HepG2 (cell line): ENCODE measurements around the gene ARHGEF40. TPM values are rescaled to one million over a fixed set of nuclear protein-coding genes. Genes with fewer than 3 reads are reported as not detected.
A peak's percentile ranks its signal among the peaks of the same experiment; 100 is the strongest.

Source experiments
- ATAC-seq: fragments of 200-7000 bp; cut with Tn5 transposase; 3 replicates; pipeline ENCODE4 v1.9.1; 2020; ENCODE audit warnings: mild to moderate bottlenecking, moderate library complexity
- BruUV-seq: library from RNA; stranded (reverse); fragments of 400-500 nt; replicated peaks from 2 replicates; lab custom pipeline; 2021; lab: Mats Ljungman, UMichigan
- CTCF ChIA-PET: fragments of 300-600 bp; formaldehyde crosslinking; extraction: SDS; loops from one replicate; lab custom pipeline; 2021; ENCODE audit warnings: low total read pairs, inconsistent platforms, low intra/inter-chr PET ratio; lab: Yijun Ruan, JAX
- POLR2A ChIA-PET: fragments of 350-600 bp; sonication (Branson Sonifier 250); formaldehyde crosslinking; loops from one replicate; lab custom pipeline; 2020; ENCODE audit warnings: antibody characterized with exemption, inconsistent platforms; lab: Yijun Ruan, JAX
- DNase-seq: peaks from one replicate; pipeline ENCODE4 v3.0.0-alpha.2; 2015; ENCODE audit warnings: low spot score
- FAIRE-seq: peaks from 3 replicates; lab custom pipeline; 2011; peaks lifted over from hg19 to GRCh38; lab: Jason Lieb, UNC
- H2AFZ ChIP-seq: one replicate; pipeline ENCODE4 v1.6.1; 2011; ENCODE audit warnings: low read length, inconsistent platforms
- H3K27ac ChIP-seq: fragments of 300-600 bp; 3 replicates; pipeline ENCODE4 v1.8.0; 2011; ENCODE audit warnings: mixed run types, mild to moderate bottlenecking, mixed read lengths, low read length, inconsistent platforms; ENCODE audit not compliant: insufficient read depth; ENCODE audit errors: extremely low read length
- H3K27me3 ChIP-seq, 2 experiments: fragments of 200-600 bp in 1 of 2; 2 replicates in 1 of 2; 3 replicates in 1 of 2; pipeline versions ENCODE4 v1.6.0 to v1.8.0; 2011; ENCODE audit warnings: low read length in 2 of 2, mild to moderate bottlenecking in 2 of 2, moderate library complexity in 2 of 2, inconsistent platforms in 1 of 2; ENCODE audit not compliant: insufficient read depth in 2 of 2, control insufficient read depth in 1 of 2
- H3K36me3 ChIP-seq, 2 experiments: fragments of 200-600 bp in 1 of 2; replicated peaks in 1 of 2; 2 replicates in 1 of 2; 3 replicates in 1 of 2; pipeline versions ENCODE4 v1.5.1 to v1.8.0; 2011; ENCODE audit warnings: low read length in 2 of 2, inconsistent platforms in 1 of 2; ENCODE audit not compliant: insufficient read depth in 2 of 2, control insufficient read depth in 1 of 2
- H3K4me1 ChIP-seq: 2 replicates; pipeline ENCODE4 v1.5.1; 2012; ENCODE audit warnings: low read length, inconsistent platforms; ENCODE audit not compliant: insufficient read depth
- H3K4me2 ChIP-seq: 2 replicates; pipeline ENCODE4 v1.6.0; 2011; ENCODE audit warnings: low read depth, low read length, inconsistent platforms
- H3K4me3 ChIP-seq, 3 experiments: fragments of 200-600 bp in 1 of 3; sonication (generic), shearing (Covaris generic) in 1 of 3; replicated peaks in 1 of 3; 2 replicates each; pipeline ENCODE4 v1.5.1; 2011 to 2016; ENCODE audit warnings: low read length in 3 of 3, inconsistent platforms in 2 of 3, low read depth in 2 of 3, mild to moderate bottlenecking in 2 of 3, control low read depth in 1 of 3, mixed read lengths in 1 of 3; ENCODE audit not compliant: insufficient read depth in 1 of 3
- H3K79me2 ChIP-seq: one replicate; pipeline ENCODE4 v1.6.1; 2011; ENCODE audit warnings: low read length, inconsistent platforms; ENCODE audit not compliant: insufficient read depth
- H3K9ac ChIP-seq: 2 replicates; pipeline ENCODE4 v1.6.0; 2011; ENCODE audit warnings: mild to moderate bottlenecking, low read depth, low read length, inconsistent platforms; ENCODE audit not compliant: insufficient read depth
- H3K9me3 ChIP-seq: 2 replicates; pipeline ENCODE4 v1.5.1; 2012; ENCODE audit warnings: mild to moderate bottlenecking, low read length
- H4K20me1 ChIP-seq: 2 replicates; pipeline ENCODE4 v1.6.0; 2011; ENCODE audit warnings: inconsistent platforms, mild to moderate bottlenecking, low read length, moderate library complexity; ENCODE audit not compliant: insufficient read depth
- ARHGAP35 ChIP-seq: sonication (generic); formaldehyde crosslinking; IDR thresholded peaks from 2 replicates; pipeline ENCODE4 v1.9.0; 2022; ENCODE audit warnings: mild to moderate bottlenecking, inconsistent platforms, moderate library complexity, missing genetic modification reagents, borderline replicate concordance
- CENPX ChIP-seq: sonication (generic); formaldehyde crosslinking; IDR thresholded peaks from 2 replicates; pipeline ENCODE4 v1.9.0; 2021; ENCODE audit warnings: mild to moderate bottlenecking, missing genetic modification reagents, moderate library complexity
- ETS1 ChIP-seq: sonication (generic); formaldehyde crosslinking; IDR thresholded peaks from 2 replicates; pipeline ENCODE4 v1.4.0; 2020; ENCODE audit warnings: missing genetic modification reagents
- HIVEP1 ChIP-seq: sonication (generic); formaldehyde crosslinking; IDR thresholded peaks from 2 replicates; pipeline ENCODE4 v1.4.0; 2020; ENCODE audit warnings: mild to moderate bottlenecking, missing genetic modification reagents
- MAF1 ChIP-seq: sonication (generic); formaldehyde crosslinking; IDR thresholded peaks from 2 replicates; pipeline ENCODE4 v1.5.0; 2020; ENCODE audit warnings: missing genetic modification reagents, borderline replicate concordance
- MEIS1 ChIP-seq: sonication (generic); formaldehyde crosslinking; IDR thresholded peaks from 2 replicates; pipeline ENCODE4 v1.9.0; 2021; ENCODE audit warnings: mild to moderate bottlenecking, missing genetic modification reagents, moderate library complexity, borderline replicate concordance
- NFE2L1 ChIP-seq: sonication (generic); formaldehyde crosslinking; IDR thresholded peaks from 2 replicates; pipeline ENCODE4 v1.4.0; 2020; ENCODE audit warnings: missing genetic modification reagents, mild to moderate bottlenecking, borderline replicate concordance
- NR2F6 ChIP-seq, 2 experiments: IDR thresholded peaks; 2 replicates each; pipeline ENCODE4 v1.6.1; 2016; ENCODE audit warnings: antibody characterized with exemption in 1 of 2, mild to moderate bottlenecking in 1 of 2
- PATZ1 ChIP-seq: sonication (generic); formaldehyde crosslinking; IDR thresholded peaks from 2 replicates; pipeline ENCODE4 v1.4.0; 2020; ENCODE audit warnings: missing genetic modification reagents
- PITX1 ChIP-seq: sonication (generic); formaldehyde crosslinking; IDR thresholded peaks from 2 replicates; pipeline ENCODE4 v1.5.1; 2020; ENCODE audit warnings: mild to moderate bottlenecking, missing genetic modification reagents
- PRDM4 ChIP-seq: sonication (generic); formaldehyde crosslinking; IDR thresholded peaks from 2 replicates; pipeline ENCODE4 v1.9.0; 2021; ENCODE audit warnings: missing genetic modification reagents, borderline replicate concordance
- SOX5 ChIP-seq: IDR thresholded peaks from 2 replicates; pipeline ENCODE4 v1.6.1; 2016; ENCODE audit warnings: borderline replicate concordance
- TOPORS ChIP-seq: sonication (generic); formaldehyde crosslinking; IDR thresholded peaks from 2 replicates; pipeline ENCODE4 v1.8.0; 2023; ENCODE audit warnings: mild to moderate bottlenecking, missing genetic modification reagents
- ZNF234 ChIP-seq: sonication (generic); formaldehyde crosslinking; conservative IDR thresholded peaks from 2 replicates; pipeline ENCODE4 v1.5.1; 2020; ENCODE audit warnings: mild to moderate bottlenecking, missing genetic modification reagents
- ZNF572 ChIP-seq: sonication (generic); formaldehyde crosslinking; IDR thresholded peaks from 2 replicates; pipeline ENCODE4 v1.5.1; 2020; ENCODE audit warnings: mild to moderate bottlenecking, missing genetic modification reagents
- ZNF7 ChIP-seq: IDR thresholded peaks from 2 replicates; pipeline ENCODE4 v1.6.1; 2016; ENCODE audit warnings: missing biosample characterization, missing genetic modification reagents
- ZNF747 ChIP-seq: sonication (generic); formaldehyde crosslinking; IDR thresholded peaks from 2 replicates; pipeline ENCODE4 v1.8.1; 2023; ENCODE audit warnings: missing genetic modification reagents, mild to moderate bottlenecking, borderline replicate concordance
- WGBS: methylation state at CpG from one replicate; pipeline ENCODE4 v1.1.6; 2017; ENCODE audit warnings: low lambda C conversion rate; 5-methylcytosine and 5-hydroxymethylcytosine counted together
- in situ Hi-C: cut with HindIII; loops from 2 replicates; pipeline ENCODE4 v1.10.0; 2017; ENCODE audit warnings: low pct_unique_long_range_greater_than_20kb; ENCODE audit not compliant: extremely low pct_ligation_motif_present
- intact Hi-C: fragments of 100-400 bp; cut with micrococcal nuclease; formaldehyde crosslinking; loops from one replicate; pipeline ENCODE4 v1.10.0; 2022; ENCODE audit not compliant: unreplicated experiment
- polyA plus RNA-seq, 8 experiments: library from polyadenylated mRNA; depleted of rRNA in 3 of 8; stranded (reverse) in 7 of 8; unstranded in 1 of 8; fragments of >200 nt; fragmentation: Illumina TruSeq in 4 of 8; extraction: Trizol in 4 of 8; gene quantifications; 2 replicates each; pipeline versions ENCODE4 v1.2.1 to v1.2.3, GENCODE V29; 2011 to 2016; ENCODE audit warnings: low read depth in 4 of 8, missing spikeins in 1 of 8, mixed read lengths in 1 of 8; ENCODE audit not compliant: insufficient read depth in 1 of 8
- total RNA-seq, 5 experiments: library from RNA; depleted of rRNA; stranded (reverse); fragments of >200 nt; fragmentation: Illumina TruSeq; extraction: Trizol; gene quantifications; 2 replicates each; pipeline ENCODE4 v1.2.3, GENCODE V29; 2016; ENCODE audit warnings: low read depth in 1 of 5

ARHGEF40 gene
- total and polyA plus RNA-seq, 2 of the 13 experiments (the other 11 are each of a cell fraction or from before 2014, with no cell fraction given) = 28.1 to 78.1 TPM

GRCh38 chr14:21068521-21069387, 1.4 kb upstream of the ARHGEF40 start:
- H4K20me1 ChIP-seq = no peaks in the 10 kb centered on the region
- H3K27me3 ChIP-seq = peaks cover 0 to 7% of the 10 kb centered on the region in 2 experiments; a peak in 1 of 5 replicates
- ATAC-seq (peak; percentile 69), DNase-seq (peak; percentile 84), FAIRE-seq (peak; percentile 64)
- intact Hi-C loops = loop anchor here (1.0 to 5.0 kb wide), 4 partner anchors 14 to 124 kb away; no protein-coding TSS in a partner anchor
- peak overlapping the region; percentile 77 for H3K27ac ChIP-seq
- in situ Hi-C loops = loop anchor here (5.0 kb wide), 1 partner anchor 34 kb away; the partner anchor contains the start of gene TMEM253
- no peaks in the 10 kb centered on the region for H3K9me3 ChIP-seq
- CTCF ChIA-PET = interaction anchor here (0.7 to 7.5 kb wide), 6 partner anchors 13 to 54 kb away, joined by 4 to 135 read pairs (median 36); no protein-coding TSS in a partner anchor
- H3K36me3 ChIP-seq = peaks cover 5 to 13% of the 10 kb centered on the region in 2 experiments; a peak in 4 of 5 replicates
- peaks cover 61% of the 10 kb centered on the region for H3K4me1 ChIP-seq
- H2AFZ ChIP-seq = no peak overlapping the region
- BruUV-seq = TSS peak; percentile 75
- peak overlapping the region; percentile 80 for H3K9ac ChIP-seq
- peak overlapping the region; percentile 87 for H3K4me2 ChIP-seq
- POLR2A ChIA-PET = interaction anchor here (1.0 to 6.7 kb wide), 17 partner anchors 9 to 54 kb away, joined by 4 to 141 read pairs (median 7); partner anchors contain the start of genes TMEM253 and ZNF219
- H3K79me2 ChIP-seq = peaks cover 6% of the 10 kb centered on the region
- 20% methylated on average over 45 of the region's 45 CpGs for WGBS
- H3K4me3 ChIP-seq = peak overlapping the region; percentile 86 to 90 (median 87)
- TF ChIP-seq MEIS1 (CRISPR knock-in tag) (no peak), TOPORS (CRISPR knock-in tag) (no peak), ARHGAP35 (CRISPR knock-in tag) (peak; percentile 29; the same call in 1 of the 2 replicates), ZNF234 (CRISPR knock-in tag) (no peak), SOX5 (CRISPR knock-in tag) (no peak), PRDM4 (no peak), ETS1 (CRISPR knock-in tag) (no peak), ZNF572 (CRISPR knock-in tag) (no peak), PATZ1 (CRISPR knock-in tag) (peak; percentile 45), ZNF7 (no peak), CENPX (CRISPR knock-in tag) (no peak), PITX1 (CRISPR knock-in tag) (no peak; the same call in 1 of the 2 replicates), NR2F6 (IDR thresholded peaks at IDR 0.05) (no peak), NR2F6 (CRISPR knock-in tag; IDR thresholded peaks at IDR 0.05) (peak; percentile 57), HIVEP1 (no peak), ZNF747 (CRISPR knock-in tag) (no peak), MAF1 (CRISPR knock-in tag) (no peak), NFE2L1 (peak; percentile 57; the same call in 1 of the 2 replicates)
